Muscle of arm (tissue), 12 donors: ENCODE data around the gene UCHL1. TPM values are rescaled to one million over a fixed set of nuclear protein-coding genes. Genes with fewer than 3 reads are reported as not detected.
"Not testable (repeated sequence)": the region's sequence is repeated elsewhere in the genome, so short reads cannot be mapped to it uniquely, and the experiment has no call there.

ENCODE experiments used
- DNase-seq: peaks from one replicate; pipeline ENCODE4 v3.0.0-alpha.2; 2013
- polyA plus RNA-seq, 12 donors: library from polyadenylated mRNA; unstranded; fragments of 120-200 nt; gene quantifications; one replicate each; pipeline ENCODE4 v1.2.1, GENCODE V29; 2013; ENCODE audit not compliant: insufficient read length in 12 of 12

Gene UCHL1
- polyA plus RNA-seq, 12 donors = 14.8 to 71.5 (median 20.9) TPM; not detected in 1

- no peak for DNase-seq
Measured at GRCh38 chr4:41227902-41228301, 28.8 kb upstream of the UCHL1 start.

GRCh38 chr4:41232406-41232805, 24.3 kb upstream of the UCHL1 start:
- DNase-seq = no peak

- no peak for DNase-seq
Measured at GRCh38 chr4:41232856-41233255, 23.9 kb upstream of the UCHL1 start.

- no peak for DNase-seq
Measured at GRCh38 chr4:41236032-41236431, 20.7 kb upstream of the UCHL1 start.

- DNase-seq = no peak
Measured at GRCh38 chr4:41236508-41236907, 20.2 kb upstream of the UCHL1 start.

- no peak for DNase-seq
Measured at GRCh38 chr4:41241919-41242318, 14.8 kb upstream of the UCHL1 start.

GRCh38 chr4:41245983-41246382, 10.7 kb upstream of the UCHL1 start:
- DNase-seq = no peak

GRCh38 chr4:41256131-41256739, 493 bp upstream of the UCHL1 start:
- no peak for DNase-seq

GRCh38 chr4:41257257-41257901, 651 bp downstream of the UCHL1 start:
- no peak for DNase-seq

GRCh38 chr4:41257906-41258305, 1.2 kb downstream of the UCHL1 start:
- DNase-seq = no peak

- DNase-seq = peak; percentile 52
Measured at GRCh38 chr4:41258783-41259182, 2.1 kb downstream of the UCHL1 start.

GRCh38 chr4:41260116-41260733, 3.5 kb downstream of the UCHL1 start:
- no peak for DNase-seq

- DNase-seq = no peak
Measured at GRCh38 chr4:41262198-41262597, 5.5 kb downstream of the UCHL1 start.

GRCh38 chr4:41264212-41264611, 7.5 kb downstream of the UCHL1 start:
- no peak for DNase-seq

GRCh38 chr4:41267997-41268396, 11.3 kb downstream of the UCHL1 start:
- DNase-seq = no peak

- no peak for DNase-seq
Measured at GRCh38 chr4:41268721-41269517, 12.2 kb downstream of the UCHL1 start.

GRCh38 chr4:41269682-41270081, 13.0 kb downstream of the UCHL1 start:
- no peak for DNase-seq

- DNase-seq = not testable (repeated sequence)
Measured at GRCh38 chr4:41275931-41276330, 19.2 kb downstream of the UCHL1 start.

- DNase-seq = no peak
Measured at GRCh38 chr4:41280010-41280409, 23.3 kb downstream of the UCHL1 start.

- peak; percentile 80 for DNase-seq
Measured at GRCh38 chr4:41281038-41281634, 24.4 kb downstream of the UCHL1 start.

- no peak for DNase-seq
Measured at GRCh38 chr4:41282366-41282765, 25.6 kb downstream of the UCHL1 start.

GRCh38 chr4:41285202-41285863, 28.6 kb downstream of the UCHL1 start:
- DNase-seq = no peak
